Measurements from ENCODE around the gene CIAO1.
A peak's percentile ranks its signal among the peaks of the same experiment; 100 is the strongest.
"Not testable (repeated sequence)": the region's sequence is repeated elsewhere in the genome, so short reads cannot be mapped to it uniquely, and the experiment has no call there.

CIAO1 gene

GRCh38 chr2:96265840-96266679 lies at the start of gene CIAO1, which contains the start of gene TMEM127:
Gene CIAO1, plus strand, starts transcription at chr2:96266225. Its CDS starts 126 bp downstream, at chr2:96266351.
Gene TMEM127, minus strand, starts transcription at chr2:96265997. Its CDS starts 616 bp downstream, at chr2:96265381.
- DNase-seq = peak; percentile 98

GRCh38 chr2:96218508-96219131 lies 47.4 kb upstream of the CIAO1 start:
- no peak for DNase-seq

- not testable (repeated sequence) for DNase-seq
Measured at GRCh38 chr2:96219959-96220358, 46.1 kb upstream of the CIAO1 start.

- not testable (repeated sequence) for DNase-seq
Measured at GRCh38 chr2:96221106-96221505, 44.9 kb upstream of the CIAO1 start.

GRCh38 chr2:96225016-96225533 lies 41.0 kb upstream of the CIAO1 start:
- DNase-seq = no peak

- no peak for DNase-seq
Measured at GRCh38 chr2:96231316-96231715, 34.7 kb upstream of the CIAO1 start.

- no peak for DNase-seq
Measured at GRCh38 chr2:96233436-96233835, 32.6 kb upstream of the CIAO1 start.

- DNase-seq = no peak
Measured at GRCh38 chr2:96233880-96234316, 32.1 kb upstream of the CIAO1 start.

GRCh38 chr2:96236882-96237281 lies 29.1 kb upstream of the CIAO1 start:
- no peak for DNase-seq

- DNase-seq = no peak
Measured at GRCh38 chr2:96238266-96238665, 27.8 kb upstream of the CIAO1 start.

GRCh38 chr2:96239091-96239490 lies 26.9 kb upstream of the CIAO1 start:
- DNase-seq = no peak

GRCh38 chr2:96239745-96240264 lies 26.2 kb upstream of the CIAO1 start:
- no peak for DNase-seq

GRCh38 chr2:96240341-96241038 lies 25.5 kb upstream of the CIAO1 start:
- DNase-seq = no peak

GRCh38 chr2:96241227-96241626 lies 24.8 kb upstream of the CIAO1 start:
- no peak for DNase-seq

GRCh38 chr2:96241900-96242611 lies 24.0 kb upstream of the CIAO1 start:
- peak; percentile 23 for DNase-seq

GRCh38 chr2:96243843-96244242 lies 22.2 kb upstream of the CIAO1 start:
- no peak for DNase-seq

GRCh38 chr2:96245609-96246390 lies 20.2 kb upstream of the CIAO1 start:
- no peak for DNase-seq

GRCh38 chr2:96247009-96247408 lies 19.0 kb upstream of the CIAO1 start:
- DNase-seq = no peak

- DNase-seq = no peak
Measured at GRCh38 chr2:96247896-96248295, 18.1 kb upstream of the CIAO1 start.

- DNase-seq = no peak
Measured at GRCh38 chr2:96248624-96249023, 17.4 kb upstream of the CIAO1 start.

- DNase-seq = no peak
Measured at GRCh38 chr2:96249654-96250053, 16.4 kb upstream of the CIAO1 start.

- DNase-seq = no peak
Measured at GRCh38 chr2:96250188-96250587, 15.8 kb upstream of the CIAO1 start.
